Measurements from ENCODE around the gene SLC6A16.

Gene SLC6A16

DNA sequence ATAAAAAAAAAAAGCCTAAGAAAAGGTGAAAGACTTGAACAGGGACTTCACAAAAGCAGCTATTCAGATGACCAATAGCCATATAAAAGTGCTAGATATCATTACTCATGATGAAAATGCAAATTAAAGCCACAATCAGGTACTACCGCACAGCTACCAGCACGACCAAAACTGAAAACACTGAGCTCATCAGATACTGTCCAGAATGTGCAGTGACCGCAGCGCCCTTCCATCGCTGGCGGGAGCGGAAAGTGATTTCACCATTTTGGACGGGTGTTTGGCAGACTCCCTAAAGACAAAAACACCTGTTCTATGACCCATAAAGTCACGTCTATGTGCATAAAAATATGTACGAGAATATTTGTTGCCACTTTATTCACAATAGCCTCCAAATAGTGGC is 60.7 kb downstream of the SLC6A16 start:
- no peak for DNase-seq

DNA sequence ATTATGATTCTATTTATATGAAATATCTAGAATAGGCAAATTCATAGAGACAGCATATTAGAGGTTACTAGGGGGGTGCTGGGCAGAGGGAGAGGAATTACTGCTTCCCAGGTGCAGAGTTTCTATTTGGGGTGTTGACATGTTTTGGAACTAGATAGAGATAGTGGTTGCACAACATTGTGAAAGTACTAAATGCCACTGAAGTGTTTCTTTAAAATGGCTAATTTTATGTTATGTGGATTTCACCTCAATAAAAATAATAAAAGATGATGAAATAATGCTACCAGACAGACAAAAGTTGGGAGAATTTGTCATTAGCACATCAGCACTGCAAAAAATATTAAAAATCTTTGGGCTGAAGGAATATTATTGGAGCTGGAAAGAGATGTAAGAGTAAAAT is 63.4 kb downstream of the SLC6A16 start:
- no peak for DNase-seq

DNA sequence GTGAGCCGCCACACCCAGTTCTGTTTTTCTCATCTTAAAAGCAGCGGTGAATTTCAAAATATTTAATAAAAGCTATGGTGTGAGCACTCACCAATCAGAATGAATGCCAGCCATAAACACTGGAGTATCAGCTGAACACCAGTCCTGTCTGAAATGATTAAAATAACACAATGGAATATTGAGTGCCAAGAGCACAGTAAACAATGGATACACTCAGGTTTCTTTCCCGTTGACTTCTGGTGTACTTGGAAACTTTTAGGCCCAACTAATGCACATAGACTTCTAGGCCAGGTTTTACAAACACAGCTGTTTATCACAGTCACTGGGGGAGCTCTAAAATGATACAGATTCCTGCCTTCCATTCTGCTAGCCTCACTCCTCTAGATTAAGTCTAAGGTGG is 68.3 kb downstream of the SLC6A16 start:
- no peak for DNase-seq

DNA sequence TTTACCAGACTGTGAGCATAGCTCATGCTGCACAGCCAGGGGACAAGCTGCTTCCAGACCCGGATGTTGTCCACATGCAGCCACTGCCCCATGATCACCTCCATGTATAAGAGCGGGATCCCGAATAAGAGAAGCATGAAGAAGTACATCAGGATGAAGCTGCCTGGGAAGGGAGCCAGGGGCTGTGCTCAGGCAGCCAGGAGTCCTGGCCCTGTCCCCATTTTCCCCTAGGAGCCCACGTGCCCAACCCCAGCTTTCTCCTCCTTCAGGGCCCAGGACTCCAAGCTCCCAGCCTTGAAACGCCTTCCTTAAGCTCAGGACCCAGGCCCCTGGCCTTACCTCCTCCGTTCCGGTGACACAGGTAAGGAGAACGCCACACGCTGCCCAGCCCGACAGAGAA is 69.3 kb downstream of the SLC6A16 start:
- no peak for DNase-seq

DNA sequence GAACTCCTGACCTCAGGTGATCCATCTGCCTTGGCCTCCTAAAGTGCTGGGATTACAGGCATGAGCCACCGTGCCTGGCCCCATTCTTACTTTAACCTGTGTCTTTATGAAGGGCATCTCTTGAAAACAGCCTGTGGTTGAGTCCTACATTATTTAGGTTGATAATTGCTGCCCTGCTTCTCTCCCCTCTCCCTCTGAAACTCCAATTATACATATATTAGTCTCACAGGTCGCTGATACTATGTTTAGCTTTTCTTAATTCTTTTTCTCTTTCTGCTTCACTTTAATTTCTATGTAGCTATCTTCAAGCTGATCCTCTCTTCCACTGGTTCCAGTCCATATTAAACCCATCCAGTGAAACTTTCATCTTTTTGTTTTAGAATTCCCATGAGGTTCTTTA is 75.1 kb downstream of the SLC6A16 start:
- no peak for DNase-seq

DNA sequence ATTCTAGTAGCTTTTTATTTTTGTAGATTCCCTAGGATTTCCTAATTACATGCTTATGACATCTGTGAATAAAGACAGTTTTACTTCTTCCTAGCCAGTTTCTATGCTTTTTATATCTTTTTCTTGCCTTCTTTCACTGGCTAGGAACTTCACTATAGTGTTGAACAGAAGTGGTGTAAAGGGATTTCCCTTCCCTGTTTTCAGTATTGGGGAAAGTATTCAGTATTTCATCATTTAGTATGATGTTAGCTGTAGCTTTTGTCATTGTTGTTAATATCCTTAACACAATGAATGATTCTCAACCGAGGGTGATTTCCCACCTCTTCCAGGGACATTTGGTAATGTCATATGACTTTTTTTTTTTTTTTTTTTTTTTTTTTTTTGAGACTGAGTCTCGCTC is 77.3 kb downstream of the SLC6A16 start:
- DNase-seq = no peak

DNA sequence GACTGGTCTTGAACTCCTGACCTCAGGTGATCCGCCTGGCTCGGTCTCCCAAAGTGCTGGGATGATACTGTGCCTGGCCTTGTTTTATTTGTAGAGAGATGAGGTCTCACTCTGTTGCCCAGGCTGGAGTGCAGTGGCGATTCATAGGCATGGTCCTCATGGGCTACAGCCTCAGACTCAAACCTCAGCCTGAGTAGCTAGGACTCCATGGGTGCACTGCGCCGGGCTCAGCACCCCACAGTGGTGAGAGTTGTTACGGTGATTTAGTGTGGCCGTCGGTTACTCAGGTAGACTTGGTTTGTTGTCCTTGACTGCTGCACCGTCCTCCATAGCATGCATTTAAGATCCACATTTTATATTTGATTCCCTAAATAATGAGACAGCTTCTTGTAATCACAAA is 80.7 kb downstream of the SLC6A16 start:
- no peak for DNase-seq

DNA sequence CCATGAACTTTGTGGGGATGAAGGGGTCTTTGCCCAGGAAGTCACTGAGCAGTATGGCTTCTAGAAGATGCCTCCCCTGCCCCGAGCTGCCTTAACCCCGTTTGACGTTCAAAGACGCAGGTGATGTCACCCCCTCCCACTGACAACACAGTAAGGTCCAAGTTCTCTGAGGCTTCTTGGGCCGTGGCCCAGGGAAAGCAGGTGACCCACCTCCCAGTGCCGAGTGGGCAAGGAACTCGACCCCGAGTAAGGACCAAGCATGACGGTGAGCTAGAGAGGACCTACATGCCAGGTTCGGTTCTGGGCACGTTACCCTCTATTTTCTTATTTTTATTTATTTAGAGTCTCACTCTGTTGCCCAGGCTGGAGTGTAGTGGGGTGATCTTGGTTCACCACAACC is 81.3 kb downstream of the SLC6A16 start:
- no peak for DNase-seq

DNA sequence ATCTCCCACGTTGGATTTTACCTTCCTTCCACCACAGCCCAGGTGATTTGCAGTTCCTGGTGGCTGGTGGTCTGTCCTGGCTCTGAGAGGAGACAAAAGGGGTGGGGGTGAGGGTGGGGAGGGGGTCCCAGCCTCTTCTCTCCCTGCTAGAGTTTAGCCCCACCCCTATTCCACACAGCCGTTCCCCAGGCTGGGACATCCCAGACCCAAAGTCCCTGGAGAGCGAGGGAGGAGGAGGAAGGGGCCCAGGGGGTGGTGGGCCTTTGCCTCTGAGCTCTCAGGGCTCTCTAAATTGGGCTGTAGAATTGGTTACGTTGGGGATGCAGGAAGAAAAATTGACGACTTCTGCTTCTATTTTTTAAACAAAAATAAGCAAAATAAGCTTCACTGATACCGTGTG is 81.9 kb downstream of the SLC6A16 start:
- no peak for DNase-seq

DNA sequence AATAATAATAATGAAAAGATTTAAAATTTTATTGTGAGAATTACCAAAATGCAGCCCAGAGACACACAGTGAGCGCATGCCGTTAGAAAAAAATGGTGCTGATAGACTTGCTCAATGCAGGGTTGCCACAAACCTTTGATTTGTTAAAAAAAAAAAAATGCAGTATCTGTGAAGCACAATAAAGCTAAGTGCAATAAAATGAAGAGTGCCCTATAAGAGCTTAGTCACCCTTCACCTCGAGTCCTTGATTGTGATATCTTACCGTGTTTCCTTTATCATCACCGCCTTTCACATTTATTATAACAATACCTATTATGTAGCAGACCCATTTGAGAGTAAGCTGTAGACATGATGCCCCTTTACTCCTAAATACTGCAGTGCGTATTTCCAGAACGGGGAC is 83.2 kb downstream of the SLC6A16 start:
- no peak for DNase-seq
